GM18498 (cell line): ENCODE measurements around the gene NAT8L.

Experiments
- ATAC-seq: cut with Tn5 transposase; IDR thresholded peaks from one replicate; pipeline ENCODE4 v1.9.1; 2021; ENCODE audit warnings: mild to moderate bottlenecking, moderate library complexity; ENCODE audit not compliant: unreplicated experiment

The NAT8L gene

DNA sequence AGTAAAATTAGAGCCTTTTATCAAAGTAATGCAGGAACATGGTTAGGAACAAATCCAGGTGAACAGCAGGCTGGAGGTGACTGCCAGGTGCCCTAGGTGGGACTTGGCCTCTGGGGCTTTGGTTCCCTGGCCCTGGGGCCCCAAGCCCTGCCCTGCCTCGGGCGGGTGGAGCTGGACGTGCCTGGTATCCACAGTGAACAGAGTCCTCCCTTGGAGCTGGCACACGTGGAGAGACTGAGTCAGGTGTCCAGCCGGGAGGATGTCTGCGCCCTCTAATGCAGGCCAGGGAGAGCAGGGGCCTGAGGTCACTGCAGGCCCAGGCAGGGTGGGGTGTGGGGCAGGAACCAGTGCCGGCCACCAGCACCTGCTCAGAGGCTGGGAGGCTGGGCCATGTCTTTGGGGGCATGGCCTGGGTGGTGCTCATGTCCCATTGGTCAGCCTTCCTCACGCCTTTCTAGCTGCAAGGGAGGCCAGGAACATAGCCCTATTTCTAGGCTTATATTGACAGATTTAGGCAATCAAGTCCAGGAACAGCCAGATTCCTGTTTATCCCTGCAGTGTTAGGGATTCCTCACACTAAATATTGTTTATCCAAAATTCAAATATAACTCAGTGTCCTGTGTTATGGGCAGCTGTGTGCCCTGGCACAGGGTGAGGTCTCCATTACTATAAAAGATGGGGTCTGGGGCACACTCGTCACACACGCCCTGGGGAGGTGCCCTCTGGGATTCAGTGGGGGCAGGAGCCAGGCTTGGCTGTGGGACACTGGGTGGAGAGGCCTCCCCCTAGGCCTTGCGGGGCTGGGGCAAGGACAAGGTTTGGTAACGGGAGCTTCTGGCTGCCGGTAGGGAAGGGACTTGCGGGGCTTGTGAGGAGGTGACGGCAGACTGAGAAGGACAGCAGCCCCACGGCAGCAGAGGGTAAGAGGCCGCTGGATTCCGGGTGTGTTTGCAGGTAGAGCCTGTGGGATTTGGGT is 14.3 kb upstream of the NAT8L start:
- no peak for ATAC-seq

DNA sequence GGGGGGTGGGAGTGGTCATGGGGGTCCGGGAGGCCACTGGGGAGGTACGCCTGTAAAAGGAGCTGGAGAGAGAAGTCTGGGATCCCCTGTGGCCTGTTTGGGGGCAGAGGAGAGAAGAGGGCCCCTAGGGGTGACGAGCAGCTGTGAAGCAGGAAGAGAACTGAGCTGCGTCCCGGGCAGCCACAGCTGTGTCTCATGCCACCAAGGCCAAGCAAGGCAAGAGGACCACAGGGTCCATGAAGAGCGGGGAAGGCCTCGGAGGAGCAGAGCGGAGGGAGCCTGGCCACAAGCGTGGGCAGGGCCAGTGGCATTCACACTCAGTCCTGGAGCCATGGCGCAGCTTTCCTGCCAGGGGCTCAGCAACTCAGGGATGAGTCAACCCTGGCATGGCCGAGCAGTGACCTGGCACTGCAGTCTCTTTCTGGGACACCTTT is 13.6 kb upstream of the NAT8L start:
- ATAC-seq = no peak

DNA sequence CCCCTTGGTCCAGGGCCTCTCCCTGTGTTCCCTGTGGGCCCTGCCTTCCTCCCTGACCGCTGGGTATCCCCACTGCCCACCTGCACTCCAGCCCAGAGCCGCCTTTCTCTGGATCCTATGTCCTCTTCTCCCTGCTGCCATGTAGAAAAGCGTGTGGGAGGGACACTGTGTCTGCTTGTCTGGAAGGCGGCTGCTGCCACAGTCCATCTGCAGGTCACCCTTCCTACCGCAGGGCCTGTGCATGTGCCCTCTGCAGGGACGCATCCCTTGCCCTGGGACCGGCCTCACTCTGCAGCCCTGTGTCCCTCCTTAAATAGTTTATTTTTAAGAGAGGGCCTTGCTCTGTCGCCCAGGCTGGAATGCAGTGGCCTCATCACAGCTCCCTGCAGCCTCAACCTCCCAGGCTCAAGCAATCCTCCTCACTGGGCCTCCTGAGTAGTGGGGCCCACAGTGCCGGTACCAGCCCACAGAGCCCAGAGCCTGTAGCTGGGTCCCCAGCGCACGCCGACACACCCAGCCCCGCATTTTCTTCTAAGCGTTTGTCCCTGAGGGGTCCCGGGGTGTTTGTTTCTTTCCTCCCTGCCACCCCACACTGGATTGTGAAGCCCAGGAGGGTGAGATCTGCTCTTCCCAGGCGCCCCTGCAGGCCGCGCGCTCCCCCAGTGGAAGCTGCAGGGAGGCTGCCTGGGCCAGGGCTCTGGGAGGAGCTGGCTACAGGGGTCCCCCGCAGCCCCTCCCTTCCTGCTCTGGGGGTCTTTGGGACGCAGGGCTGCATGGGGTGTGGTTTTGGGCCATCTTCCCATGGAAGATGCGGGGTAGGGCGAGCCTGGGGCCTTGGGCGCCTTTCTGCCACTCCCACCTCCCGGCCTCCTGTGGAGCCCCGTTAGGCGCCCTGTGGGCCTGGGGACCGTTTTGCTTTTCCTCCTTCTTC is 12.8 kb upstream of the NAT8L start:
- ATAC-seq = no peak

- ATAC-seq = no peak
Observed at GRCh38 chr4:2047031-2047660, 12.0 kb upstream of the NAT8L start.

- ATAC-seq = no peak
Observed at GRCh38 chr4:2047781-2048581, 11.1 kb upstream of the NAT8L start.

DNA sequence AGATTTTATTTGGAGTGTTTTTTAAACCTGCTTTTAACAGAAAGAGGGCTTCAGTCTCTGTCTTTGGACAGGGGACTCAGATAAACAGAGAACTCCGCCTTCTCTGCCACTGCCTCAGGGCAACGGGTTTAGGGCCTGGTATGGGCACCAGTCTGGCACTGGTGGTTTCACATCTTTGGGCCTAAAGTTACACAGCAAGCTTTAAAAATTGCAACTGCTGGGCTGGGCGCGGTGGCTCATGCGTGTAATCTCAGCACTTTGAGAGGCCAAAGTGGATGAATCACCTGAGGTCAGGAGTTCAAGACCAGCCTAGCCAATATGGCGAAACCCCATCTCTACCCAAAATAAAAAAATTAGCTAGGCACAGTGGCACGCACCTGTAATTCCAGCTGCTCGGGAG is 10.3 kb upstream of the NAT8L start:
- ATAC-seq = no peak

DNA sequence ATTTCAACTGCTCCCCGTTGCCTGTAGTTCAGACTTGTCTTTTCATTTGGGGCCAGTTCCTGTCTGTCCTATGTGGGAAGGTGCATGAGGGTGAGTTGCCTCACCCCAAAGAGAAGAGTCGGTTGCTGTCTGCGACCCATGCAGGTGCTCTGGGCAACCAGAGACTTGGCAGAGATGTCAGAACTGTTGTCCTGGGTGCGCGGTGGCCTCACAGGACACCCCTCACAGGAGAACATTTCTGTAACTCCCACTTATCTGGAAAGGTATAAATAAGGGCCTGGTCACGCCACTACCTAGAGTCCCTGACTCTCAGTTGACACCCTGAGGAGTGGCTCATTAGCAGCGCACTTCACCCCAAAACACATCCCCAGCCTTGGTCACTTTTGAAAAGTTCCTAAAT is 9.7 kb upstream of the NAT8L start:
- no peak for ATAC-seq

DNA sequence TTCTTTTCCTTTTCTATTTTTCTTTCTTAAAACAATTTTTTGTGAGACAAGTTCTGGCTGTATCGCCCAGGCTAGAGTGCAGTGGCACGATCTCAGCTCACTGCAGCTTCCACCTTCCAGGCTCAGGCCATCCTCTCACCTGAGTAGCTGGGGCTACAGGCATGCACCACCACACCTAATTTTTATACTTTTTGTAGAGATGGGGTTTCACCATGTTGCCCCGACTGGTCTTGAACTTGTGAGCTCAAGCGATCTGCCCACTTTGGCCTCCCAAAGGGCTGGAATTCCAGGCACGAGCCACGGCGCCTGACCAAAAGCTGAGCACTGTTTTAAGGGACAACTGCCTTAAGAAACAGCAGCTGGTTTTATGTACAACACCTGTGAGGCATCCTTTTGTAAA is 9.3 kb upstream of the NAT8L start:
- no peak for ATAC-seq

DNA sequence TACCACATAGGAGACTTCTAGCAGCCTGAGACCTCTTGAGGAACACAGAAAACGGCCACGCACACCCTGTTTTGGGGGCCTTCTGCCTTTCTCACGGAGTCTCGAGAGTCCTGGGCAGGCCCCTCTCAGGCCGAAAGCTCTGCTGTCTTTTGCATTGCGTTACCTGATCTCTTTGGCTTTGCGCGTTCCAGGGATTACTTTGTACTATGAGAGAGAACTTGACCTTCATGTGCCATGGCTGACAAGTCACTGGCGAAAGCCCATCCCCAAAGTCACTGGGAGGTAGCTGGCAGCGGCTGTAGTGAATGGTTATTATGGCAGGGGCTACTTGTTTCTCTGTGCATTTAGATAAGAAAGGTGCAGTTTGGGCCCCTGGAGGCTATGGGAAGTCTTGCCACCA is 8.0 kb upstream of the NAT8L start:
- no peak for ATAC-seq

DNA sequence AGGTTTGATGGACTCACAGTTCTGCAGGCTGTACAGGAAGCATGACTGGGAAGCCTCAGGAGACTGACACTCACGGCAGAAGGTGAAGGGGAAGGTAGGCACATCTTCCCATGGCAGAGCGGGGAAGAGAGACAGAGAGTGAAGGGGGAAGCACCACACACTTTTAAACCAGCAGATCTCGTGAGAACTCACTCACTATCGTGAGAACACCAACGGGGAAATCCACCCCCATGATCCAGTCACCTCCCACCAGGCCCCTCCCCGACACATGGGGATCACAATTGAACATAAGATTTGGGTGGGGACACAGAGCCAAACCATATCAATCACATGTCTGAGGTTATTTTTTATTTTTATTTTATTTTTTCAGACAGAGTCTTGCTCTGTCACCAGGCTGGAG is 4.9 kb upstream of the NAT8L start:
- no peak for ATAC-seq

GRCh38 chr4:2057382-2058065 is 1.6 kb upstream of the NAT8L start:
- no peak for ATAC-seq

GRCh38 chr4:2058264-2059045 is 672 bp upstream of the NAT8L start:
- ATAC-seq = no peak

DNA sequence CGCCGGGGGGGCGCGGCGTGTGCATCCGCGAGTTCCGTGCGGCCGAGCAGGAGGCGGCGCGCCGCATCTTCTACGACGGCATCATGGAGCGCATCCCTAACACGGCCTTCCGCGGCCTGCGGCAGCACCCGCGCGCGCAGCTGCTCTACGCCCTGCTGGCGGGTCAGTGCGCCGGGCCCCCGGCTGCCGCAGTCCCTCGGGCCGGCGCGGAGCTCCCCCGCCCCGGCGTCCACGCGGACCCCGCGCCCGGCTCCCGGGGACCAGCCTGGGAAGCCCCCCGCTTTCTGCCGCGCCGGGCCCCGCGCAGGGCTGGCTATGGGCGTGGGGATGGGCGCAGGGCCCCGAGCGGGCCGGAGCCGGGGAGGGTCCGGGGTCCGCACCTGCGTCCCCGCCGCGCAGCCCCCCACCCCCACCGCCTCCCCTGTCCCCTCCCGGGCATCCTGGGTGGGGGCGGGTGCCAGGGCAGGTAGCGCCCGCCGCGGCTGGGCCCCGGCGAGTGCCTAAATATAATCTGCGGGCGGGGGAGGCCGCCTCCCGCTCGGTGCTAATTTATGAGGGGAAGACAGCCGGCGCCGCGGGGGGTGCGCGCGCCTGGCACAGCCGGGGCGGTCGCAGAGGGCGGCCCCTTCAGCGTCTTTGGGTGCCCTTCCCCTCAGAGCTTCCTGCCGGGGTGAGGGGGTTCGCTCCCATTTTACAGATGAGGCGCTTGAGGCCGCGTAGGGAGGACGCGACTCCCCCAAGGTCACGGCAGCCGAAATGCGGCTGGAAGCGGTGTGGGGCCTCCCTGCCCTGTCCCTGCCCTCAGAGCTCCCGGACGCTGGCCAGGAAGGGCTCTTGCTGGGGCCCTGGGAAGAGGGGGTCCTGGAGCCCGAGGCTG is 837 bp downstream of the NAT8L start:
- ATAC-seq = no peak

GRCh38 chr4:2060611-2061185 is 1.6 kb downstream of the NAT8L start:
- no peak for ATAC-seq

DNA sequence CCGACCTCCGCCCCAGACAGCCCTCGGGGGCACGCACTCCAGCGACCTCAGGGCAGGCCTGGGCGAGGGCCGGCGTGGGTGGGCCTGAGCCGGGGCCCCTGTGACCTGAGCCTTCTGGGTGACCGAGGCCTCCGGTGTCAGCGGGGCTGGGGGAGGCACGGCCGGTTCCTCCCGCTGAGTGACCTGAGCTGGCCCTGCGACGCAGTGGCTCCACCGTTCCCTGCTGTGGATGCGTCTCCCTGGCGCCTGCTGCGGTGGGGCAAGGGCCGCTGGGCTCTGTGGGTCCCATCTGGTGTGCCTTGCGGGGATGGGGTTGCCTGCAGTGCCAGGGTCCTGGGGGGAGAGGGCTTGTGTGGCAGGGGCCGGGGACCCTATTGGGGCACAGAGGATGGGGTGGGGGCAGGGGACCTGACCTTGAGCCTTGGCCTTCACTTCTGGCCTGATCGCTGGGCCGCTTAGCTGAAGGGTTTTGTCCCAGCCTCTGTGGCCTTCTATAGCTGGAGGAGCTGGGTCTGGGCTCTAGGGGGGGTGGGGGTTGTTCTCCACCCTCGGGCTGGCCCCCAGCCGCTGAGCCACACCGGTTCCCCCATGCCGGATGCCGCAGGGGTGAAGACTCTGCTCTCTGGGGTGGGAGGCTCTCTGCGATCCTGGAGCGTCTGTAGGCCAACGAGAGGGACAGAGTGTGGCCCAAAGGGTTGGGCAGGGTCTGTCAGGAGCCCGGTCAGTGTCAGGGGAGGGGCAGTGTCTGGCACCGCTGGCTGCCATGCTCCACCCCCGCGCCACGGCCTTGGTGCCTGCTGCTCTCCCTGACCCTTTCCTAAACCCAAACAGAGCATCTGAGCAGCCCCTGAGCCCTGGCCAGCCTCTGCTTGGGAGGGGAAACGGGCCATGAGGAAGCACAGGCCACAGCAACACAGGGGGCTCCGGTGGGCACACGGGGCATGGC is 2.3 kb downstream of the NAT8L start:
- ATAC-seq = no peak

DNA sequence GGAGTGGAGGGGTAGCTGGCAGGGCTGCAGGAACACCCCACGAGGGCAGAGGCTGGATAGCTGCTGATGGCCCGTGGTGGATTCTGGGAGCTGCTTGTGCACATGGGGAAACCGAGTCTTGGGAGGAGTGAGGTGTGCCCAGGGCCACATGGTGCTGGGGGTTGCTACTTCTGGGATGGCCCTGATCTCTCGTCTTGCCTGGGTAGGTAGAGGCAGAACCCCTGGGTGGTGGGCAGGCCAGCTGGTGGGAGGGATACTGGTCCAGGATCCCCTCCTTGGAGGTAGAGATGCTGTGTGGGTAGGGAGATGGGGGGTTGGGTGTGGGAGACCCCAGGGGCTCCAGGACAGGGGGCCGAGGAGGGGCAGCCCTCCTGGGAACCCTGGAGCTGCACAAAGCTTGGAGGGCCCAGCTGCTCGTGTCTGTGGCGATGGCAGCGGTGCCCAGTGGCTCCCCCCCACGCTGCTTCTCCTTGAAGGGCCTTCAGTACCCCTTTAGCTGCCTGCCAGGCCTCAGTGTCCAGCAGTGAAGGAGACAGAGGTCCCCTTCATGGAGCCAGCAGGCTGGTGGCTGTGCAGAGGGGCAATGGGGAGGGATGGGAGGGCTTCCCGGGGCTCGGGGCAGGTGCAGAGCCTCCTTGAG is 3.2 kb downstream of the NAT8L start:
- ATAC-seq = no peak
